ENCODE results near the gene SMOC1.

The SMOC1 gene

GRCh38 chr14:69879175-69880043, at the start of gene SMOC1:
TSS of gene SMOC1 (plus strand) at chr14:69879416. CDS start at chr14:69879679, 263 bp downstream.
- no peak for DNase-seq

- DNase-seq: no peak
Observed at GRCh38 chr14:69838881-69839416, 40.3 kb upstream of the SMOC1 start.

DNA sequence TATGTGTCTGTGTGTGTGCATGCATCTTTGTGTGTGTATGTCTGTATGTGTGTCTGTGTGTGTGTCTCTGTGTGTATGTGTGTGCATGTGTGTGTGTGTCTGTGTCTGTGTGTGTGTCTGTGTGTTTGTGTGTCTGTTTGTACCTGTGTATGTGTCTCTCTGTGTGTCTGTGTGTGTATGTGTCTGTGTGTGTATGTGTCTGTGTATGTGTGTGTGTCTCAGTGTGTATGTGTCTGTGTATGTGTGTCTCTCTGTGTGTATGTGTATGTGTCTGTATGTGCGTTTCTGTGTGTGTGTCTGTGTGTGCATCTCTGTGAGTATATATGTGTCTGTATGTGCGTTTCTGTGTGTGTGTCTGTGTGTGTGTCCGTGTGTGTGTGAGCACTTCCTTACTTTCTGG, 39.6 kb upstream of the SMOC1 start:
- DNase-seq: no peak

DNA sequence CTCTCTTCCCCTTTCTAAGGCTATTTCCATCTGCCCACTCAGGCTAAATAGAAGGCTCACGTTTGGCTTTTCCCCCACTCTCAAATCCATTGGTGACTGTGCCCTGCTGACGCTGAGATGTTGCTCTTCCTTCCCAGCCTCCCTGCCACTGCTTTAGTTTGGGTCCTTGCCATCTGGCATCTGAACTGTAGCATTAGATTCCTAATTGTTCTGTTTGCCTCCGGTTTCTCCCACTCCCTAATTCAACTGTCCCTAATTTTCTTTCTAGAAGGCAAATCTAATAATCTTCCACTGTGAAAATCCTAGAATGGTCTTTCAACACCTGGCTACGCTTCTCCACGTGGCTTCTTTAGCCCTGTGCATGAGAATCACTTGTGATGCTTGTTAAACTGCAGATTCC, 37.6 kb upstream of the SMOC1 start:
- DNase-seq: no peak

DNA sequence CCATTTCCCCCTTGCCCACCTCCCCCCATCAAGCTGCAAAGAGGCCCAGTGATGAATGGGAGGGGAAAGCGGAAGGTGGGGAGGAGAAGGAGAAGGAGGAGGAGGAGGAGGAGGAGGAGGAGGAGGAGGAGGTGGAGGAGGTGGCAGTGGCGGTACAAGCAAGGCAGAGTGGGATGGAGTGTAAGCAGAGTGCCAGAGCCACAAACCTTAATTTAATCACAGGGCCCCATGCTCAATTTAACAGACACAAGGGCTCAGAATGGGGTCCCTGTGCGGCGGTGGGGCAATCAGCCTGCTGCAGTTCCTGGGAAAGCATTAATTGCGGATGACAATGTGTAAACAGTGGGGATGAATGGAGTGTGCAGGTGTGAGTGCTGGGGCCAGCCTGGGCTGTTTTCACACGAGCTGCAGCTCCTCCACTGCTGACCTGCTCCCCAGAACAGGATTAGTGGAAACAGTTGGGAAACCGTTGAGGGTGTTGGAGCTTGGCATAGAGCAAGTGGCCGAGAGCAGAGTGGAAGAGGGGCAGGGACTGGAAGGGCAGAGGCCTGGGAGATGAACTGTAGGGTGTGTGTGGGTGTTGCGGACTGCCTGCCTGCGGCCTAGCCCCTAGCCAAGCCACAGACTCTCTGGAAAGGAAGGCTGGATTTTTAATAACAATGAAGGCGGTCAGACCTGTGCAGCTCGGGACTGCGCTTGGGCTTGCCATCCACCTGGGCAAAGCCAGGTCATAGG, 36.4 kb upstream of the SMOC1 start:
- DNase-seq: peak; percentile 98

GRCh38 chr14:69844171-69844570, 35.0 kb upstream of the SMOC1 start:
- no peak for DNase-seq

GRCh38 chr14:69845050-69845581, 34.1 kb upstream of the SMOC1 start:
- DNase-seq: no peak

DNA sequence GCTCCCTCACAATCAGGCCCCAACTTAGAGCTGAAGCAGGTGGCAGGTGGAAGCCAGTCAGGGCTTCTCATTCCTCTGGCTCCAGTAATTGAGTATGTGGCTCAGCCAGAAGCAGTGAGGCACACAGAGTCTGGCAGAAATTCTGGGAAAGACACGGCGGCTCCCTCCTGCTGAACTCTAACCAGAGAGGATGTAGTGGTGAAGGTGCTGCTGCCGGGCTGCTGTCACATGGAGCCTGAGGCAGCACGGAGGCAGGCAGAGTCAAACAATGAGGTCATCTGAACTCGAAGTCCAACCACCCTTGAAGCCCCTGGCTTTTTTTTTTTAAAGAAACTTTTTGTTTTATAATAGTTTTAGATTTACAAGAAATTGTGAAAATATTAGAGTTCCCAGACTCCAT, 33.4 kb upstream of the SMOC1 start:
- no peak for DNase-seq

DNA sequence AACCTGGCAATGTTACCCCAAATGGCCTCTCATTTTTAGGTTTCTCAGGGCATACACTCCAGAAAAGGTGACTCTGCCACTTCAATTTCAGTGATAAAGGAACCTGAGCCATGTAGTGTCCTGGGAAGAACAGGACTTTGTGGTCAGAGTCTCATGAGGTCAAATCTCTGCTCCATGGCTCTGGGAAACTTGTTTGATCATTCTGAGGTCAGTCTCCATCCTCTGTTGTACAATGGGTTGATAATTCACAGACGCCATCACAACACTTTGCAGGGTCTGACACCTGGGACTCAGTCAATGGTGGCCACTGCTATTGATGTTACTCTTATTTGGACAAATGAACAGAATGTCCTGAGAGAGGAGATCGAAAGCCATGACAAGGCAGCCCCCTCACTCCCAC, 31.1 kb upstream of the SMOC1 start:
- no peak for DNase-seq

- DNase-seq: peak; percentile 72
Observed at GRCh38 chr14:69848903-69849391, 30.3 kb upstream of the SMOC1 start.

DNA sequence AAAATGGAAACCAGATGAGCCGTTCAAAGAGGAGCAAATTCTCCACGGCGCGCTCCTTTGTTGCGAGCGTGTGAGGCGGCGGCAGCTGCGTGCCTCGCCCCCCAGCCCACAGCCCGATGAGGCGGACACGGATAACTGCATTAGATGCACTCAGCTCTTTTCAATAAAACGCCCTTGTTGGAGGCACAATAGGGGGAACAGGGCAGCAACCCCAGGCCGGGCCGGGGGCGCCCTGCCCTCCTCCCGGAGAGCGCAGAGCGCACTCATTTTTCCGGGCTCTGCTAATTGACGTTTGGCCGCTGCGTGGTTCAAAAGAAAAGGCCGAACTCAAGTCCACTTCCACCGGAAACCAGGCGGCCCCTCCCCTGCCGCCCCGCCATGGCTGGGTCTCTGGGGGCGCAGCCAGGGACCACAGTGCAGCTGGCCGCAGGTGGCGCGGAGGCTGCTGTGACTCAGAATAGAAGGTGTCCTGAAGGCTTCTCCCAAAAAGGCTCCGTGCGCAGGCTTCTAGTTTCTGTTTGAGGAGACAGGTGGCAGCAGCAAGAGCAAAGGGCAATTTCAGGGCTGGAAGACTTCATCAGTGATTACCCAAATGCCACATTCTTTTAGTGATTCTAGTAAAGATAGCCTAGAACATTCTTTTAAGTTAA, 29.0 kb upstream of the SMOC1 start:
- no peak for DNase-seq

GRCh38 chr14:69850736-69851112, 28.5 kb upstream of the SMOC1 start:
- no peak for DNase-seq

GRCh38 chr14:69852531-69853321, 26.5 kb upstream of the SMOC1 start:
- DNase-seq: no peak

DNA sequence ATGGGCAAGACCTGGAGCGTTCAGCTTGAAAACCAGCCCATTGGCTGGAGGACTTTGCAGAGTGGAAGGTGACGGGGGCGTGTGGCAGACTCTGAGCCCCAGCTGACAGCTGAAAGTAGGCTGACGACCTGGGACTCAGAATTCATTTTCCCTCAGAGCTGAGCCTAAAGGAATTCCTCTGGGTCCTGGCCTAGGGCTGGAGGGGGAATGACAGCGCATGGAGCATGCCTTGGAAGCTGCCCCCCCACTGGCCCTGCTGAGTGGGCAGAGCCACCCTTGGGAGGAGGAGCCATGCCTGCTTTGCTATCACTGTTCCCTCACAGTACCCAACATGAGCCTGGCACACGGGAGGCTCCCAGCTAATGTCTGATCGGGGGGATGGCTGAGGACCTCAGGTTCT, 25.4 kb upstream of the SMOC1 start:
- no peak for DNase-seq

- DNase-seq: no peak
Observed at GRCh38 chr14:69854598-69854997, 24.6 kb upstream of the SMOC1 start.

- no peak for DNase-seq
Observed at GRCh38 chr14:69855180-69855832, 23.9 kb upstream of the SMOC1 start.

- DNase-seq: no peak
Observed at GRCh38 chr14:69858801-69859200, 20.4 kb upstream of the SMOC1 start.

DNA sequence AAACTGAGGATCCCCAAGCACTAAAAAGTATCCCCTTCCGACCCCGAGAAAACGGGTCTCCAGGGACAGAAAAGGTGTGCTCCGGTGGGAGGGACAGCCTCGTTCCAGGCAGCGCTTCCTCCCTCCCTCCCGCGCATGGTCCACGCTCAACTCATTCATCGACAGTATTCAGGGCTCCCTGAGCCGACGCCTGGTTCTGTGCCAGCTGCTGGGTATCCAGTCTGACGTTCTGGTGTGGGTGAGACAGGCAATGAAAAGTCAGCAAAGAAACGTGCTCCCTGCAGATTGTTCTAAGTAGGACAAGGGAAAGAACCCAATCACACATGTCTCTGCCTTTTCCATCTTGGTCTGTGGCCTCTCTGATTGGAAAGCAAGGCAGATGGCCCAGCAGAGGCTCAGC, 19.6 kb upstream of the SMOC1 start:
- no peak for DNase-seq

GRCh38 chr14:69860221-69860620, 19.0 kb upstream of the SMOC1 start:
- no peak for DNase-seq

DNA sequence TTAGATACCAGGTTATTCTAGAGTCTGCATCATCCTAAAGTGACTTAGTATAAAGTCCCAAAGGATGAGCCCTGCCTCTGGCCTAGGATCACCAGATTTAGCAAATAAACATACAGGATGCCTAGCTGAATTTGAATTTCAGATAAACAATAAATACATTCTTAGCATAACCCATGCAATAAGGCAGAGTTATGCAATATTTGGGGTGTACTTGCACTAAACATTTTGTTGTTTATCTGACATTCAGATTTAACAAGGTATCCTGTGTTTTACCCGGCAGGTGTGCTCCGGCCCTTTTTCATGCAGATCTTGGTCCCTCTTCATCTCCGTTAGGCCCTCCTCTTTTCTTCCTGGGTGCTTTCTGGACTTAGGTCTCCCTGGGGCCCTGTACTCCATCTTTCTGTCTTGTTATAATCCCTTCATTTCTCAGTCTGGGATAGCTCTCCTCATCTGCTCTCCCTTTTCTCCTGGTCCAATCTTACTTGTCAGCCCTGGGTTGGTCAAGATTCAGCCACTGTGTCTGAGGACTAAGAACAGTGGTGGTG, 18.1 kb upstream of the SMOC1 start:
- no peak for DNase-seq

DNA sequence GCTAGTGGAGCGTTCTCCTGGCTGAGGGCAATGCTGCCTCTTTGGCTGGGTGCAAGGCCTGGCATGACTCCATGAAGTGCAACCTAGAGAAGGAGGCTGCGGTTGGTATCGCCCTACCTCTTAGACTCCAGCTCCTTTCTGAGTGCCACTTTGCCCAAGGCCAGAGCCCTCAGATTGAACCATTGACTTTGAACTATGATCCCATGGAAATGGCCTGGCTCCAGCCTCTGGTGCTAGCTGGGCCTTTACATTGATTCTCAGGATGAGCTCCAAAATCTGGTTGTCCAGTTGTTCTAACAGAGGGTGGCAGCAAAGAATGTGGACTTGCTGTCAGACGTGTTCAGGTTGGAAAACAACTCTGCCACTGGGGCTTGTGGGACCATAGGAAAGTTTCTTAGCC, 16.1 kb upstream of the SMOC1 start:
- DNase-seq: no peak

Measured in NCI-H1417 treated with DMSO at 0.1 percent for 48 hours (cell line).